GM19035 (cell line): ENCODE data around the gene IBSP.

Source experiments
- ATAC-seq: cut with Tn5 transposase; IDR thresholded peaks from one replicate; pipeline ENCODE4 v1.9.1; 2021; ENCODE audit not compliant: unreplicated experiment

Gene IBSP

GRCh38 chr4:87835743-87836142 lies 36.4 kb downstream of the IBSP start:
- no peak for ATAC-seq

- no peak for ATAC-seq
Observed at GRCh38 chr4:87838205-87838604, 38.9 kb downstream of the IBSP start.

- ATAC-seq = no peak
Observed at GRCh38 chr4:87838890-87839591, 39.7 kb downstream of the IBSP start.

DNA sequence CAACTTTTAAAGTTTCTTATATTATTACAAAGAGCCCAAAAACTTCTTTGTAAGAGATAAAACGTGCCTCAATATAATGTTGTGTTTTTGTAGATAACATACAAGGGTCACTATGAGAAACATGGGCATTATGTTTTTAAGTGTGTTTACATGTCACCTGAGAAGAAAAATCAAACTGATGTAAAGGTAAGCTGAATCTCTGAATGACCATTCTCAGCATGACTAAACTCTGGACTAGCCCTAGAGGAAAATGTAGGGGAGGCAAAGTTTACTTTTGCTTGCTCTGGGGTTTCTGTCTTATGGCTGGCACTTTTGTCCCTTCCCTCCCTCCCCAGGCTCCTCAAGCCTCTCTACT lies 40.2 kb downstream of the IBSP start:
- no peak for ATAC-seq

- ATAC-seq = no peak
Observed at GRCh38 chr4:87840149-87840548, 40.8 kb downstream of the IBSP start.

DNA sequence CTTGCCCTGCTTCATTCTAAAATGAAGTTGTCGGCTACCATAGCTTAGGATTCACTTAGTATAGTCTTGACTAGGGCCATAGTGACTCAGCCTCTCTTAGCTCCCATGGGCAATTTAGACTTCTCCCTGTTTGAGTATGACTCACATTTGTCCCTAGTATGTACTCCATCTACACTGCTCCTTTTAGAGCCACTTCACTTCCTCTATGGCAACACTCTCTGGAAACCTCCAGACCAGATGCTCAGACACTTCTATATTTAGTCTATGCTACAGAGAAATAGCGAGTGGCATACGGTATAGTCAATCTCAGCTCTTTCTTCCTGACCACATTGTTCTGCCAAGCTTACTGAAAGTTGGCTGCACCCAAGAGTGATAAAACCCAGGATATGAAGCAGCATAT lies 44.6 kb downstream of the IBSP start:
- no peak for ATAC-seq

- ATAC-seq = no peak
Observed at GRCh38 chr4:87844452-87844851, 45.1 kb downstream of the IBSP start.

DNA sequence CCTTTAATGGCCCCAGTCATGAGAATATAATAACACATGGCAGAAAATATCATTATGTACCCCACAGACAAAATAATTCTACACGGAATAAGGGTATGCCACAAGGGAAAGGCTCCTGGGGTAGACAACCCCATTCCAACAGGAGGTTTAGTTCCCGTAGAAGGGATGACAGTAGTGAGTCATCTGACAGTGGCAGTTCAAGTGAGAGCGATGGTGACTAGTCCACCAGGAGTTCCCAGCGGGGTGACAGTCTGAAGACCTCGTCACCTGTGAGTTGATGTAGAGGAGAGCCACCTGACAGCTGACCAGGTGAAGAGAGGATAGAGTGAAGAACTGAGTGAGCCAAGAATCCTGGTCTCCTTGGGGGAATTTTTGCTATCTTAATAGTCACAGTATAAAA lies 46.9 kb downstream of the IBSP start:
- ATAC-seq = no peak

DNA sequence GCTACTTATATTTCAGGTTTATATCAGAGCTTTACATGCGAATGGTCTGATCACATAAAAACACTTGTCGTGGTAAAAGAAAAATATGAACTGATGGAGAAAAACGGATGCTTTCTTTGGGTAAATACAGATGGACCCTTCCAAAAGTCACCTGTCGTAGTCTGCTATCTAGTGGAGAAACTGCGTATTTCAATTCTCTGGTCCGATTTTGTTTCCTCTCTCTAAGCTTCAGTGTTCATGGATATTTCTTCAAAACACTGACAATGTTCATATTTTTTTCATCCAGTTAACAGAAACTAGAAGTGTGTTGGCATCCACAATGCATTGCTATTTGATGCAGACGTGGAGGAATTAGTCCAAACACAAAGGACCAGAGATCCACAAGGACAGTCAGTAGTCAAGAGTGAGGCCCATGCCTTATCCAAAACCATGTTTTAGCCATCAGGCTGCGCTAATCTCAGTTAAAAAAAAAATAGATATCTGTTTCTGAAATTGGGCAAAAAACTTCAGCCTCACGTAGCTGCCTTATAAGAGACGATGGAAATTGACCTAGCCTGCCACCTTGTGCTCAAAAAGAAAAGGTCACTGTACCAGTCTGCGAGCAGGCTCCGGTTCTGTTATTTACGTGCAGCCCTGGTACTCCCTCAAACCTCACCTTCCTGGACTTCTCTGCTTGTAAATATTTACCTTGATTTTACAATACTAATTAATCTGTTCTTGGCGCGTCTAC lies 49.4 kb downstream of the IBSP start:
- peak; percentile 81 for ATAC-seq

DNA sequence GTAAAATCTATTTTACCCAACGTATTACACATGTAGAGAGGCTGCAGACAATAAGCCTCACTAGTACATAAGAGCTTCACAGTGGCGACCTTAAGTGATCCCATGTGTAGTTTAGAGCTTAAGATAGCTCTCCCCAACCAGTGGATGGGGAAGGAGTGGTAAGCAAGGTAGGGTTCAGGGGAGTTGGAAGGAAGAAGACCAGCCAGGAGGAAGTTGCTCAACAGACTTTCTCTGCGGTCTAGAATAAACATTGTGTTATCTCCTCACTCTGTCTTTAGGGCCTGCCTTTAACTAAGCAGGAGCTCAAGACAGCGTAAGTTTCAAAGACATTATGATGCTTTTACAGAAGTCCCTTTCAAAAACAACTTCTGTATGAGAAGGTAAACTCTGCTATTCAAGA lies 50.3 kb downstream of the IBSP start:
- no peak for ATAC-seq

DNA sequence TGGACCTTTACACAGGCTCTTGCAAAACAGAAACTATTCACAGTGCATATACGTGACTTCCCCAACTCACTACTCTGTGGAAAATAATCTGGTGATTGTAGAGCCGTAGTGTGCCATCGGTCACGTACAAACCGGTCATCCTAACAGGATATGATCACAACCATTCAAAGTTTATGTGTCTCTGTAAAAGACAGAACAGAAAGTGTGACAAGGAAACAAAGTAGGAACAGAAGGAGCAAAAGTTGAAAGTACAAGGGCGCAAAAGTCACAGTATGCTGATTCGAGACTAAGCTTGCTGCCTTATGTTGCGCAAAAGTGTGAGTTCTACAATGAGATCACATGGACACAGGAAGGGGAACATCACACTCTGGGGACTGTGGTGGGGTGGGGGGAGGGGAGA lies 52.0 kb downstream of the IBSP start:
- no peak for ATAC-seq

DNA sequence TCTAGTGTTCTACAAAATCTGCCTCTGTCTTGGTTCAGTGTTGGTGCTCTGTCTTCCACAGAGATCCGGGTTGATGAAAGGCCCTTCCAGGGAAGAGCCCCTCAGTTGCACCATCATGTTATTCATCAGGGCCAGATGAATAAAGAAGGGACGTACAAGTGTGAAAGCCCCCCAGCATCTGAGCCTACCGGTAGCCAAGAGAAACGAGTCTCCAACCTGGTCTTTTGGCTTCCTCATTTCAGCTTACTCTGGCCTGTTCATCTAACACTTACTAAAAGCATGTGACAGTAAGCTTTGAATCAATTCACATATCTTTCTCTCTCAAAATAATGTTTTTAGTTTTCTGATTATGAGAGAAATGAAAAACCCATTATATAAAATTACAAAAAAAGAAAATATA lies 52.6 kb downstream of the IBSP start:
- no peak for ATAC-seq

- ATAC-seq = no peak
Observed at GRCh38 chr4:87853108-87853507, 53.8 kb downstream of the IBSP start.

- no peak for ATAC-seq
Observed at GRCh38 chr4:87853891-87854290, 54.5 kb downstream of the IBSP start.

- ATAC-seq = no peak
Observed at GRCh38 chr4:87855559-87855958, 56.2 kb downstream of the IBSP start.

DNA sequence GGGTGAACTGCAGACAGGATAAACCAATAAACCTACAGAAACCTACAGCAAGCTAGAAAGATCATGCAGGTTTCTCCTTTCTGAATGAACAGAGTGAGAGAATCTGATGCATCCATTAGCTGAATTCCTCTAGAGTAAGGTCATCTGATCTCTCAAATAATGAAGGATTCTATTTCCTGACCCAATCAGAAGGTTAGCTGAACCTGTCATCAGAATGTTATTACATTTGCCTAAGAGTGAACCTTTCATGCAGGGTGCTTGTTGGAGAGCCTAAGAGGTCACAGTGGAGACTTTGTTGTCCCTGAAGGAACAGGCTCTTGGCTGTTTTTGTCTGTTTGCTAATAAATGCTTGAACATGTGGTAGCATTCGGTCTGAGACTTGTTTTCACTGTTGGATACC lies 57.5 kb downstream of the IBSP start:
- no peak for ATAC-seq

DNA sequence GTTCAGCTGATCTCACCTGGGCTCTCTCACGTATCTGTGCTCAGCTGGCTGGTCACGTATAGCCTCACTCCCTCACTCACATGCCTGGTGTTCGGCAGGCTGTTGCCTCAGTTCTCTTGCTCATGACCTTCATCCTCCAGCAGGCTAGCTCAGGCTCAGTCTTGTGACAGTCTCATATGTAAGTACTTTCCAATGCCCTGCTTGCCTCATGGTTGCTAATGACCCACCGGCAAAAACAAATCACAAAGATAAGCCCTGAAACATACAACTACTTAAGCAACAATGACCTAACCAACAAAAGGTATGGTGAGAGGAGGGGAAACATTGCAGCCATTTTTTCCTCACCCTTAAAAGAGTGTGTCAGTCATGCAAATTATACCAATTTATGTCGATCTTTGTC lies 58.4 kb downstream of the IBSP start:
- ATAC-seq = no peak
